Astrocyte (in vitro differentiated cells and primary cell): Measurements from ENCODE around the gene CHST9.

Experiments
- EZH2 ChIP-seq: IDR thresholded peaks from 2 replicates; pipeline ENCODE4 v1.6.1; 2012; ENCODE audit warnings: mild to moderate bottlenecking, low read length, inconsistent platforms; ENCODE audit not compliant: insufficient read depth
- TF ChIP-seq, protein P1 (sequence below): IDR thresholded peaks from 2 replicates; pipeline ENCODE4 v1.5.1; 2011; ENCODE audit warnings: low read depth, mild to moderate bottlenecking, inconsistent platforms, low read length, moderate library complexity; ENCODE audit not compliant: insufficient read depth

DNA sequence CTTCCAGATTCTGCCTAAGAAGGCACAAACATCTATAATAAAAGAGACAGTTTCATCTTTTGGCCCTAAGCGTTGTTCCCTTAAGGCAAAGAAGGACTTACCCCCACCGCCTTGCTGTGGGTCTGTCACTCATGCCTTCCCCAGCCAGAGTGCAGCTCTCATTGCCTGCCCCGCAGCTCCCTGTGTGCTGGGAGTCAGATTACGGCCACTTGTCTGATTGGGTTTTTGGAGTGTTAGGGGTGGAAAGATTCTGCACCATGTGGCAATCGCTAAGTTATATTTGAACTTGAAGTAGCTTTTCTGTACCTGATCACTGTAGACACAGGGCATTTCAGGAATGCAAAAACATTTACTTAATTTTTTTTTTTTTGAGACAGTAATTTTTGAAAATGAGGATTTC is 319.6 kb downstream of the CHST9 start, which contains the start of gene AQP4:
- TF ChIP-seq, protein P1, sequence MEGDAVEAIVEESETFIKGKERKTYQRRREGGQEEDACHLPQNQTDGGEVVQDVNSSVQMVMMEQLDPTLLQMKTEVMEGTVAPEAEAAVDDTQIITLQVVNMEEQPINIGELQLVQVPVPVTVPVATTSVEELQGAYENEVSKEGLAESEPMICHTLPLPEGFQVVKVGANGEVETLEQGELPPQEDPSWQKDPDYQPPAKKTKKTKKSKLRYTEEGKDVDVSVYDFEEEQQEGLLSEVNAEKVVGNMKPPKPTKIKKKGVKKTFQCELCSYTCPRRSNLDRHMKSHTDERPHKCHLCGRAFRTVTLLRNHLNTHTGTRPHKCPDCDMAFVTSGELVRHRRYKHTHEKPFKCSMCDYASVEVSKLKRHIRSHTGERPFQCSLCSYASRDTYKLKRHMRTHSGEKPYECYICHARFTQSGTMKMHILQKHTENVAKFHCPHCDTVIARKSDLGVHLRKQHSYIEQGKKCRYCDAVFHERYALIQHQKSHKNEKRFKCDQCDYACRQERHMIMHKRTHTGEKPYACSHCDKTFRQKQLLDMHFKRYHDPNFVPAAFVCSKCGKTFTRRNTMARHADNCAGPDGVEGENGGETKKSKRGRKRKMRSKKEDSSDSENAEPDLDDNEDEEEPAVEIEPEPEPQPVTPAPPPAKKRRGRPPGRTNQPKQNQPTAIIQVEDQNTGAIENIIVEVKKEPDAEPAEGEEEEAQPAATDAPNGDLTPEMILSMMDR, result no peak
- TF ChIP-seq EZH2, result no peak
